Stimulated activated naive CD4-positive, alpha-beta T cell (primary cell): ENCODE data around the gene DEPDC7.
"Not testable (repeated sequence)": the region's sequence is repeated elsewhere in the genome, so short reads cannot be mapped to it uniquely, and the experiment has no call there.

ENCODE experiments used
- DNase-seq, 6 experiments: peaks; one replicate each; lab custom pipeline; 2025; lab: John Stamatoyannopoulos, UW

Gene DEPDC7

GRCh38 chr11:33015621-33016551 lies at the start of gene DEPDC7:
DEPDC7 (plus strand) TSS chr11:33015878; CDS start chr11:33015956, 78 bp downstream.
- peak; percentile 62 to 82 (median 79) for DNase-seq

- no peak for DNase-seq
Measured at GRCh38 chr11:32968541-32968940, 47.1 kb upstream of the DEPDC7 start.

- not testable (repeated sequence) for DNase-seq
Measured at GRCh38 chr11:32972233-32972632, 43.4 kb upstream of the DEPDC7 start.

- DNase-seq = no peak
Measured at GRCh38 chr11:32972781-32973180, 42.9 kb upstream of the DEPDC7 start.

GRCh38 chr11:32982626-32983025 lies 33.1 kb upstream of the DEPDC7 start:
- DNase-seq = no peak

- DNase-seq = no peak
Measured at GRCh38 chr11:32983506-32983905, 32.2 kb upstream of the DEPDC7 start.

GRCh38 chr11:32985600-32985999 lies 30.1 kb upstream of the DEPDC7 start:
- no peak for DNase-seq

GRCh38 chr11:32987851-32988250 lies 27.8 kb upstream of the DEPDC7 start:
- DNase-seq = no peak

GRCh38 chr11:32990481-32990880 lies 25.2 kb upstream of the DEPDC7 start:
- no peak for DNase-seq

GRCh38 chr11:32991427-32991826 lies 24.3 kb upstream of the DEPDC7 start:
- no peak for DNase-seq

GRCh38 chr11:32991898-32992297 lies 23.8 kb upstream of the DEPDC7 start:
- no peak for DNase-seq

GRCh38 chr11:33000181-33000580 lies 15.5 kb upstream of the DEPDC7 start:
- DNase-seq = no peak

- DNase-seq = no peak
Measured at GRCh38 chr11:33001281-33001680, 14.4 kb upstream of the DEPDC7 start.

- DNase-seq = no peak
Measured at GRCh38 chr11:33001751-33002542, 13.7 kb upstream of the DEPDC7 start.

- peak in 5 of 6 experiments; percentile 30 to 62 (median 56) for DNase-seq
Measured at GRCh38 chr11:33005175-33005574, 10.5 kb upstream of the DEPDC7 start.

- no peak for DNase-seq
Measured at GRCh38 chr11:33006010-33006409, 9.7 kb upstream of the DEPDC7 start.

- no peak for DNase-seq
Measured at GRCh38 chr11:33013755-33014154, 1.9 kb upstream of the DEPDC7 start.

GRCh38 chr11:33016654-33017053 lies 976 bp downstream of the DEPDC7 start:
- DNase-seq = no peak

GRCh38 chr11:33017478-33017877 lies 1.8 kb downstream of the DEPDC7 start:
- no peak for DNase-seq

- DNase-seq = no peak
Measured at GRCh38 chr11:33017965-33018364, 2.3 kb downstream of the DEPDC7 start.

GRCh38 chr11:33018840-33019239 lies 3.2 kb downstream of the DEPDC7 start:
- no peak for DNase-seq

GRCh38 chr11:33021501-33021900 lies 5.8 kb downstream of the DEPDC7 start:
- DNase-seq = no peak

- peak in 2 of 6 experiments; percentile 8 to 15 for DNase-seq
Measured at GRCh38 chr11:33021937-33022336, 6.3 kb downstream of the DEPDC7 start.
